HL-60/S4 (cell line): Measurements from ENCODE around the gene ATXN2.

Experiments
- in situ Hi-C: fragments of 300-500 bp; cut with MboI; formaldehyde crosslinking; loops from 2 replicates; pipeline ENCODE4 v1.14.3; 2022; ENCODE audit warnings: low sequenced_read_pairs

ATXN2 gene

DNA sequence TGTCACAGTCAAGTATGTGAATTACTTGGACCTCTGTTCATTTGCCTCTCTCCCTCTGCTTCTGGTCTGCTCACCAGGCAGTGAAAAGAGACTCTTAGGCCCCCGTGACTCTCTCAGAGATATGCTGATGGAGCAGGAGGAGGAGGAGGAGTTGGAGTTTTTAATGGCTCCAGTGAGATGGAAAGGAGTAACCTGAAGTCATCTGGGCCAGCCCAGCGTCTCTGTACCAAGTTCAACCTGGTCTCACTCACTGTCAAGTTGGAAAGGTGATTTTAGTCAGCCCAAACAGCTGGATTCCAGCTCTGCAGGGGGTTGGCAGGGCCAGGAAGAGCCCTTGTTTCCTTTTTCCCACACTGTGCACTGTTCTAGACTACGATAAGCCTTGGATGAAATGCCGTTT, 144.8 kb downstream of the ATXN2 start:
- in situ Hi-C loops = no loop called here

DNA sequence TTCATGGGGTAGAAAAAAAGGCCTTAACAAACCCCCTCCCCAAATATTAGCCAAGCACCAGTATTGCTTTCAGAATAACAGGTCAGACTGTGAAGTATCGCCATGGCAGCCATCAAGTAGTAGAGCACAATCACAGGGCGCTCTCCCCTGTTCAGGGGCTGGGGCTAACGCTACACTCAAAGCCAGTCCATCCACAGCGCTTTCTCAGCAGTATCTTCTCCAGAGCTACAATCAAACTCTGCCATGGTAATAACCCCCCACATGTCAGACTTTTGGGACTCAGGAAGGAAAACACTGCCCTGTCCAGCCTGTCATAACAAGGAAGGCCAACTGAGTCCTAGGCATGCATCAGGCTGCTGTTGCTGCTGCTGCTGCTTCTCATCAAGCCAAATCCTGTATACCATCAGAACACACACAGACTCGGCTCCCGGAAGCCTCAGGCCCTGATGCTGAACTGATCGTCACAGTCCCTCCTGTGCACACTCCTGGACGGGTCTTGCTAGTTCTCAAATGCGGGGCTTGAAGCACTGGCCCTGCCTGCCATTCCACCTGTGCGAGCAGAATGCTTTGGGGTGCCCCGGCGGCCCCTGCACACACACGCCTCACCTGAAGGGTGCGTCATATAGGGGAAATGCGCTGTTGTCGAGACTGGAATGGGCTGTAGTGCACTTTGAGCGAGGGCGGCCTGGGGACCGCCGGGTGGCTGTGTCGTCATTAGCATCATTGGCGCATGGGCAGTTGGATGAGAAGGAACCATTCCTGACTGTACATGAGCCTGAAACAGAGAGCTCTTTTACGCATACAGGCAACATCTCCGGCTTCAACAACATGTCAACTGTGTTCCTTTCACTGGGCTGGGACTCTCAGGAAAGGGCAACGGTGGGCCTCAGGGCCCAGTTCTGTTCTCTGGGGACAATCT, 145.8 kb downstream of the ATXN2 start:
- in situ Hi-C loops = no loop called here

DNA sequence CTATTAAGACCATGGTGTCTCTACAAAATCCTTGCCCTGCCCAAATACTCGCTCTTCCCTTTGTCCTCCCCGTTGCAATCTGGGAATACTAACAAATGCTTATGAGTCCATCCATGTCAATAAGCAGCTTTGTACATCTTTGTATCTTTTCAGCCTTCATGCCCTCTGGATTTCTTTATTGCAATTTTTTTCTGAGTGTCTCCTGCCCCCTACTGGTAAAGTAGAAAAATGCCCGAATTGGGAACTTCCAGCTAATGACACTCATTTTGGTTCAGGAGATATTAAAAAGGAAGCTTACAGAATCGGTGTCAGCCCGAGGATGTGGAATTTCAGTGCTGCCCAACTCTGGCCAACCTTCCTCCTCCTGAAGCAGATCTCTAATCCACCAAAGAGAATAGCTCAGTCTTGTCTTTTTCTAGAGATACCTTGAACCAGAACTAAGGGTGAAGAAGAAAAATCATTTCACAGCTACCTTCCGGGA, 147.4 kb downstream of the ATXN2 start:
- in situ Hi-C loops = no loop called here

DNA sequence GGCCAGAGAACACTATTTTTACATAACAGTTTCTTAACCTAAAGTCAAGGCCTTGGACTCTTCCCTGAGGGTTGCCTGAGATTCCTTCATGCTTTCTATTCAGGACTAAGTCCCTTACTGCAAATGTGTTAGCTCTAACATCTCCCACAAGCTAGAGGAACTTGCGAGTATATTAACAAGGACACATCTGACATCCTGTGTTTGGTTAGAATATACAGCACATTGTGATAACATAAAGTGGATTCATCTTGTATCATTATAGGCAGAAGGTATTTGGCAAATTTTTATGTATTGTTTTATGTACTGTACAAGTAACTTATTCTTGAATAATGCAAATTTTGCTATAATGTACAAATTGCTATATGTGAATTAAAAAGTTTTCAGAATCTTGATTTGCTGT, 147.9 kb downstream of the ATXN2 start:
- in situ Hi-C loops = no loop called here

DNA sequence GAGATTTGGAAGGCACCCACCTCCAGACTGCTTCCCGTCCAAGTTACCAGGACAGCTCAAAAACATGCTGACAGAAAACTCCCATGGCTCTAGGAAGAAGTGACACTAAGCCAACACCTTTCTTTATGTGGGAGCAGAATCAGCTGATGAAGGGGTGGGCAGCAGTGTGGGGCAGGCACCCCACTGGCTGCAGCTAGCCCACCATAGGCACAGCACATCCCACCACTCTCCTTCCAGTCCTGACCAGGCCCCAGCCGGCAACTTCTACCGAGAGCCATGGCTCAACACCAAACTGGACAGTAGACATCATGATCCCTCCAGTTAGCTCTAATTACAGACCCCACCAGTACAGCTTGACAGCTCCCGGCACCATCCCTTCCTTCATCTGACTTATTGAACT, 148.4 kb downstream of the ATXN2 start:
- in situ Hi-C loops = no loop called here

DNA sequence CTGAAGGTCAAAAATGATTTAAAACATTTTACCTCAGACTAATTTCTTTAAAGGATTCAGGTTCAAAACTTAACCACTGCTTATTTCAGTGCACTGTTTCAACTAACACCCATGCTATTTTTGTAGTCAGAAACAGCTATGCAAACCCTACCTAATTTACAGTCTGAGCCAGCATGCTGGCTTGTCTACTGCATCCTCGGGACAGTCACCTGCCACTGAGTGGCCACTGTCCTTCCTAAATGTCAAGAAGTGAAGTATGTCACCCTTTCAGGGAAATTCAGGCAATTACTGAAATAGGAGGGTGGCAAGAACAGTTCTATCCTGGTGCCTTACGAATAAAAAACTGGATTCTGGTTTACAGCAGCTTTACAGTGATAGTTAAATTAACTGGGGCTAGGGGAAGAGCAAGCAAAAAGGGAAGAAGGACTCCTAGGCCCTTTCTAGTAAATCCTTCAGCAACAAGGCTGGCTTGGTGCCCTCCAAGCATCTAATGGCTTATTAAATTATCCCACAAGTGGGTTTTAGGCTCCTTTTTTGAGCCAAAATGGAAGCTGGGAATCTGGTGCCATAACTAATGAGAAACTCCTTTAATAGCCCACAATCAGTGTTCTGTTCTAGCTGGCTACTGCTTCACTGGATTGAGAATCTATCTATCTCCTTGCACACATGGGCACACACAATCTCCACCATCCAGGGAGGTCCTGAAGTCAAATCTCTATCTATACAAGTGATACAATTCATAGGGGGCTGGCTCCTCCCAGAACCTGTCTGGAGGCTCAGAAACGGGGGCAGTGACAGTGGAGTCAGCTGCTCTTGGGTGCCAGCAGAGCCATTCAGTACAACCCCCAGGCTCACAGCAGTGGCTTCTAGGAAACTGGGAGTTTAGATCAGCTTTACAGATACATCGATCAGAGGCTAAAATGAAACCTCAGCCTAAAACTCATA, 150.0 kb downstream of the ATXN2 start:
- in situ Hi-C loops = loop anchor here (5.0 kb wide), 1 partner anchor 47 kb away; no protein-coding TSS in a partner anchor

DNA sequence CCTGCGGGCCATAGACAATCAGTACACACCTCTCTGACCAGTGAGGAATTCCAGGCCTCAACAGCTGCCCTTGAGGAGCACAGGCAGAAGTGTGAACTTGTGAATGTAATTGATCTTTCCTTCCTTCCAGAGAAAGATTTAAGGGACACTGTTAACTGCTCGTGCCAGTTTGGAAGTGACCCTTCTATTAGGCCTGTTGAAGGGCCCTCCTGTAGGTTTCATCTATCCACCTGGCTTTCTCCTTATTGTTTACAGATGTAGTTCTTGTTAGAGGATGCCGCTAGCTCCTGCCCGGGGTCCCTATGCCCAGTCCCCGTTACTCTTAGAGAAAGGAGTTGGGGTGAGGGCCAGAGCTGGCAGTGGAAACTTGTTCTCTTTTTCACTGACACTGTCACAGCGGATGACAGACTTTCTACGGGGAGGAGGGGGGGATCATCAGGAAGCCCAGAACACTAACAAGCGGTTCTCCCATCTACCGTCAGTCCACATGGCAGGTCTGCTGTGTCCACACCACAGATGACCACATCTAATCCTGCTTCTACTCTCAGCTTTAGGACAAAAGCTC, 150.8 kb downstream of the ATXN2 start:
- in situ Hi-C loops = loop anchor here (5.0 kb wide), 1 partner anchor 46 kb away; no protein-coding TSS in a partner anchor

DNA sequence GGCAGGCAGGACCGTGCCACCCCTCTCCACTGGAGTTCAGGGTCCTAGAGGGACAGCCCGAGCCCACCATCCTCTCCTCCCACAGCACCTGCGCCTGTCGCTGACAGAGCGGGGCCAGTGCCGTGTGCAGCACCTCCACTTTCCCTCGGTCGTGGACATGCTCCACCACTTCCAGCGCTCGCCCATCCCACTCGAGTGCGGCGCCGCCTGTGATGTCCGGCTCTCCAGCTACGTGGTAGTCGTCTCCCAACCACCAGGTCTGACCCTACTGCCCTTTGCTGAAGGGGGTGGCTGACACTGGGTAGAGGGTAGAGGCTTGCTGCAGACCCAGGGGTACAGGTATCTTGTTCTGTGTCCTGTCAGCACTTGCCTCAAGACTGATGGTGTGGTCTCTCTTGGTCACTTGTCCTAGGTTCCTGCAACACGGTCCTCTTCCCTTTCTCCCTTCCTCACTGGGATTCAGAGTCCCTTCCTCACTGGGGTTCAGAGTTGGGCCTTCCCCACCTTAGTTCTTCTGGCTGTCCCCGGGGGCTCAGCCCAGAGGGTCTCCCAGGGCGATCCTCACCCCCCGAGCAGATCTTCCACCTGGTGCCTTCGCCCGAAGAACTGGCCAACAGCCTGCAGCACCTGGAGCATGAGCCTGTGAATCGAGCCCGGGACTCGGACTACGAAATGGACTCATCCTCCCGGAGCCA, 151.4 kb downstream of the ATXN2 start:
- in situ Hi-C loops = loop anchor here (5.0 kb wide), 1 partner anchor 45 kb away; no protein-coding TSS in a partner anchor

DNA sequence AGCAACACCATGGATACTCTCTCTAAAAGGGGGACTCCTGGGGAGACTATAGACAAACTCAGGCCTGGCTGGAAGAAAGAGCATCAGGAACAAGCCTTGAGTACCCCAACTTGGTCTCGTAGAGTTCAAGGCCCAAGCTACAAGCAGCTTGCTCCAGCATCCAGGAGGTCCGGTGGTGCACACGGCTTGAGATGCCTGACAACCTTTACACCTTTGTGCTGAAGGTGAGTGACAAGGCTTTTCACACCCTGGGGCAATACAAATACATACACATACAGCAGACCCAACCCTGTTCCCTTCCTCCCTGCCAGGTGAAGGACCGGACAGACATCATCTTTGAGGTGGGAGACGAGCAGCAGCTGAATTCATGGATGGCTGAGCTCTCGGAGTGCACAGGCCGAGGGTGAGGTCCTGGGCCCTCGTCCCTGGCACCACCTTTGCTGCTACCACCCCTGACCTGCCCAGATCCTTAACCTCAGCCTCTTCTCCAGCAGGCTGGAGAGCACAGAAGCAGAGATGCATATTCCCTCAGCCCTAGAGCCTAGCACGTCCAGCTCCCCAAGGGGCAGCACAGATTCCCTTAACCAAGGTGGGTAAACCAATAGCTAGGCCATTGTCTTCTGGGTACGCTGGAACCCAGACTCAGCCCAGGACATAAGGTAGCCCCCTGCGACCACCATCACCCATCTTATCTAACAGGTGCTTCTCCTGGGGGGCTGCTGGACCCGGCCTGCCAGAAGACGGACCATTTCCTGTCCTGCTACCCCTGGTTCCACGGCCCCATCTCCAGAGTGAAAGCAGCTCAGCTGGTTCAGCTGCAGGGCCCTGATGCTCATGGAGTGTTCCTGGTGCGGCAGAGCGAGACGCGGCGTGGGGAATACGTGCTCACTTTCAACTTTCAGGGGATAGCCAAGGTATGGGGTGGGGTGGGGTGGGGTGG, 152.2 kb downstream of the ATXN2 start:
- in situ Hi-C loops = loop anchor here (5.0 kb wide), 1 partner anchor 45 kb away; no protein-coding TSS in a partner anchor

DNA sequence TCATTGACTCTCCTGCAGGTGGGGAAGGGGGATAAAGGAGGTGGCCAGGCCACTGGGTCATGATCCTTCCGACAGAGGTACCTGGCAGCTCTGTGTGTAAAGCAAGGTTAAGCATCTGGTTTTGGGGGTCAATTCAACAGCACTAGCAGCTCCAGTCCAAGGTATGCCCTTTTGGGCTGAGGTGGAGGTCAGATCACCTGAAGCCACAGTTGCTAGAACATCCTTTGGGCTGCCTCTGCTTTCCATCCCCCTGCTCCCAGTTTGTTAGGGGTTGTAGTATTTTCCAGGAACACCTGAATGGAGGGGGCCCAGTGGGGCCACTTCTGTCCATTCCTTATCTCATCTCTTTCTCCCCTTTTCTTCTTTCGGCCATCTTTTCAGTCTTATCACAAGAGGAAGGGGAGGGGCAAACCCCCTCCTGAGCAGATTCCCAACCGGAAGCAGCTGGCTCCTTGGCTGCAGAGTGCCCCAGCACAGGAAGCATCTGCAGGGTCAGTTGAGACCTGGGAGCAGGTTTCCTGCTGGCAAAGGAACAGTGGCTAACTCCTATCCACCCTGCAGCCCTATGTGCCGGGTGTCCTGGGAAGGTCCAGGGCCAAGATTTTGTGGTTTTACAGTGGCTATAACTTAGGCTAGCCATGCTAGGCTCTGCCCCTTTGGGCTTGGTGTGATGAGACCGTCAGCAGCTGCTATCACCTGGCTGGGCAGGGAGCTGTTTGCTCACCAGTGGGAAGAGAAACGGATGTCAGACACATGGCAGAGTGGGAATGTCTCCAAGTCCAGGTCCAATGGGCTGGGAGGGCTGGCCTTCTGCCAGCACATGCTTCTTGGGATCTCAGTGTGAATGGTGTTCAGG, 153.2 kb downstream of the ATXN2 start:
- in situ Hi-C loops = loop anchor here (5.0 kb wide), 1 partner anchor 44 kb away; no protein-coding TSS in a partner anchor

DNA sequence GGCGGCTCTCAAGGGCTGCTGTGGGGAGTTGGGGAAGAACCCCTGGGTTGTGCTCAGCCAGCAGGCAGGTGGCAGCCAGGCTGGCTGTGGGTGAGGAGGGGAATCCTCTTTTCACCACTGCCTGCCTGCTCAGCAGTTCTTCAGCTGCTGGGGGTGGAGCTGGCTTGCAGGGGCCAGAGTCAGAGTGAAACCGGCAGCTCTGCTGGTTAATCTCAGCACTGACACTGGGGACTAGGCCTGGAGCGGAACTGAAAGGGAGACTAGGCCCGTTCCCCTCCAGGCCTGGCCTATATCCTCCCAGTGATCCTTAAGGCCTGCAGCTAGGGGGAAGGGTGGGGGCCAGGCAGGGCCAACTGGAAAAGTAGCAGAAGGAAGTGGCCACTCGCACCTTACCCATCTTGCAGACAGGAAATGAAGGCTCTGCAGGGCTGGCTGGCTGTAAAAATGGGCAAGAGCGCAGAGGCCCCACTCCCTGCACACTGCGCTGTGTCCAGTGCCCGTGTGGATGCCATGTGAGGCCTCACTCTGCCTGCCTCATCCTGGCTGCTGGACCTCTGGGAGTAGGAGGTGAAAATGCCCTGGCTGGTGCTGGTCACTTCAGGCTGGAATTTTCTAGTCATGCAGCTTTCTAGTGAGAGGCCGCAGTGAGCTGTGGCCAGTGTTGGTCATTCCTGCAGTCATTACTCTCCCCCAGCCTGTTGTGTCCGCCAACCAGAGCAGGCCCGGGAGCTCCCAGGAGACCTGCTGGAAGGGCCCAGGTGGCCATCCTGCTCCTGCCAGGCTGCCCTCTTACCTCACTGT, 154.0 kb downstream of the ATXN2 start:
- in situ Hi-C loops = loop anchor here (5.0 kb wide), 1 partner anchor 43 kb away; no protein-coding TSS in a partner anchor

DNA sequence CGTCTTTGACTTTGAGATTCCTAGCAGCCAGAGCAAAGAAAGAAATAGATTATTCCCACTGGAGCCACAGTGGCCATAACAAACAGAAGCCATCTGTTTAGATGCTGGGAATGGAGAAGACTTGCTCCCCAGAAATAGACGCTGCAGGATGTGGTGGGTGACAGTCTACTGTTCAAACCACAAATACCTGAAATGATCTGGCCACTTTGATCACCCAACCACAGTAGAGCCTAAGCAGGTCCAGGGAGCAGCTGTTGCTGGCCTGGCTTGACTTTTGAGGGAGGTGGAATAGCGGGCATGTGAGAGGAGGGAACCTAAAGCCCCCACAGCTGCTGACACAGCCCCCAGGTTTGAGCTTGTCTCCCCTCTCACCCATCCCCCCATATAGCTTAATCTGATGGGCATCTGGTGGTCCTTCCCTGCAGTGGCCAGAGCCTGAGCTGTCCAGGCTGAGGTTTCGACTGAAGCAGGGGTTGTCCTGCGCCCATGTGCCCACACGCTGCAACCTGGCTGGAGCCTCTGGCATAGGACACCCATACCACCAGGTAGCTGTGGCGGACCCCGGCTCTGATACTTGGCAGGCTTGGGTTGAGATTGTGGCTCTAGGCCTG, 154.7 kb downstream of the ATXN2 start:
- in situ Hi-C loops = no loop called here

DNA sequence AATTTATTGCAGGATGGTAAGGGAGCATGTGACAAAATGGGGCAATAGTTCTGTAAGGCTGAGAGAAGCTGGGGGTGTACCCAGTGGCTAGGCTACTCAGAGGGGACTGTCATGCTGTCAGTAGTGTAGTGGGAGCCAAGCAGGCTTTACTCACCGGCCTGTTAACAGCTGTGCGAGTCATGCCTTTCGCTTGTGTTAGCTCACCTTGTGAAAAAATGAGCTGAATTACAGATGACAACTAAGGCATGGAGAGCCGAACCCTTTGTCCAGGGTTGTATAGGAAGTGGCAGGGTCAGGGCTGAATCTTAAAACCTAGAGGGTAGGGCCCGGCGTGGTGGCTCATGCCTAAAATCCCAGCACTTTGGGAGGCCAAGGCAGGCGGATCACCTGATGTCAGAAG, 155.5 kb downstream of the ATXN2 start:
- in situ Hi-C loops = no loop called here

DNA sequence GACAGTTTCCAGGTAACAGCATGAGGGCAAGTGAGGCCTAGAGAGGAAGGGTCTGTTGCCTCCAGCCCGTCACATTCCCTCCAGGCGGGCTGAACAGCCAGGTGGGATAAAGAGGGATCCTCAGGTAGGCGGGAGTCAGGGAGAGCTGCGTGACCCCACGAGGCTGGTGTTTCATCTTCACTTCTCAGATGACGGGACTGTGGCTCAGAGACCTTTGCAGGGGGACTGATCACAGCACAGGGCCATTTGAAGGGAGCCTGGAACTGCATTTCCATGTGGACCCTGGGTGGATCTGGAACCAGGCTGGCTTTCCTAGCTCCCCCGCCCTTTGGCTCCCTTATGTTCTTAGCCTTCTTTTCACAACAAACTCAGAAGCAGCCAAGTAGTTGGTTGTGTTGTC, 156.0 kb downstream of the ATXN2 start:
- in situ Hi-C loops = no loop called here

DNA sequence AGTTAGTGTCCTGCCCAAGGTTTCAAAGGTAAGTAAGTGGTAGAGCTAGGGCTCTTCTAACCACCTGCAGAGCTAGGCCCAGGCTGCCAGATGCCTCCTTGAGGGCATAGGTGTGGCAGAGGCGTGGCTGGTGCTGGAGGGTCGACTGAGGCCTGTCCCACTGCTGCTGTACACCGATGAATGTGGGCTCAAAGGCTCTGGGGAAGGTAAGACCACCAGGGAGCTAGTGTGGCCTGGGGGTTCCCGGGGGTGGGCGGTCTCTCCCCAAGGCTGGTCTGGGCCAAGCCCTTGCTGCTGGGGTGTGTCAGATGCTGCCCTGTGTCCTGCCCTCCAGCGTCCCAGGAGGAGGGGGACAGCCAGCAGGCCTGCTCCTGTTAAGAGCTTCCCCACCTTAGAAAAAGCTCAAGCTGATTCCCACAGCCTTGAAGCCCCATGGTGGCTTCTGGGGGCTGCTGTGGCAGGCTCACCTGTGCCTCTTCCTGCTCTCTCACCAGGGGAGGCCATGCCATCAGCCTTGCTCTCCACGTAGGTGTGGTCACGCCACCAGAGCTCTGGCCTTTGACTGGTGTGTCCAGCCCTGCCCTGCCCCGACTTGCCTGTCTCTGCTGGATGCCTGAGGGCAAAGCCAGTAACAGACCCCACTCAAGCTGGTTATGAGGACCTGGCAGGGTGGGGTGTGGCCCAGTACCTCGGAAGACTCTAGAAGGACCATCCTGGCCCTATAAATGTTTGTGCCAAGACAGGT, 156.6 kb downstream of the ATXN2 start:
- in situ Hi-C loops = no loop called here
